NCI-H2227 treated with DMSO at 0.1 percent for 48 hours (cell line): ENCODE measurements around the gene SLC5A8.

Experiments used
- DNase-seq: peaks from one replicate; lab custom pipeline; 2025; lab: John Stamatoyannopoulos, UW

Gene SLC5A8

GRCh38 chr12:101209319-101210302 is at the start of gene SLC5A8:
Gene SLC5A8 (minus strand): TSS chr12:101210238. CDS start chr12:101209848, 390 bp downstream.
- DNase-seq: no peak

- no peak for DNase-seq
Measured at GRCh38 chr12:101257357-101257756, 47.3 kb upstream of the SLC5A8 start.

- DNase-seq: no peak
Measured at GRCh38 chr12:101256266-101256665, 46.2 kb upstream of the SLC5A8 start.

GRCh38 chr12:101243616-101244015 is 33.6 kb upstream of the SLC5A8 start:
- no peak for DNase-seq

GRCh38 chr12:101243074-101243473 is 33.0 kb upstream of the SLC5A8 start:
- no peak for DNase-seq

- DNase-seq: no peak
Measured at GRCh38 chr12:101238800-101239329, 28.8 kb upstream of the SLC5A8 start.

- no peak for DNase-seq
Measured at GRCh38 chr12:101238306-101238705, 28.3 kb upstream of the SLC5A8 start.

GRCh38 chr12:101235686-101236085 is 25.6 kb upstream of the SLC5A8 start:
- no peak for DNase-seq

- no peak for DNase-seq
Measured at GRCh38 chr12:101231636-101232035, 21.6 kb upstream of the SLC5A8 start.

- DNase-seq: no peak
Measured at GRCh38 chr12:101230547-101230946, 20.5 kb upstream of the SLC5A8 start.

- no peak for DNase-seq
Measured at GRCh38 chr12:101229841-101230241, 19.8 kb upstream of the SLC5A8 start.

- no peak for DNase-seq
Measured at GRCh38 chr12:101221301-101221700, 11.3 kb upstream of the SLC5A8 start.

GRCh38 chr12:101216810-101217209 is 6.8 kb upstream of the SLC5A8 start:
- no peak for DNase-seq

- DNase-seq: no peak
Measured at GRCh38 chr12:101207086-101207780, 2.8 kb downstream of the SLC5A8 start.

GRCh38 chr12:101204602-101205304 is 5.3 kb downstream of the SLC5A8 start:
- DNase-seq: no peak

GRCh38 chr12:101200824-101201223 is 9.2 kb downstream of the SLC5A8 start:
- no peak for DNase-seq

- no peak for DNase-seq
Measured at GRCh38 chr12:101200145-101200544, 9.9 kb downstream of the SLC5A8 start.

GRCh38 chr12:101186291-101186690 is 23.7 kb downstream of the SLC5A8 start:
- no peak for DNase-seq

- DNase-seq: no peak
Measured at GRCh38 chr12:101181776-101182175, 28.3 kb downstream of the SLC5A8 start.

- no peak for DNase-seq
Measured at GRCh38 chr12:101174541-101174940, 35.5 kb downstream of the SLC5A8 start.

GRCh38 chr12:101173197-101173749 is 36.8 kb downstream of the SLC5A8 start:
- DNase-seq: no peak

GRCh38 chr12:101172316-101172715 is 37.7 kb downstream of the SLC5A8 start:
- DNase-seq: no peak
